GM19238 (cell line): ENCODE measurements around the gene GUCY2C.

Experiments
- DNase-seq: peaks from one replicate; pipeline ENCODE4 v3.0.0; 2011; ENCODE audit warnings: low spot score; ENCODE audit not compliant: insufficient read length

Gene GUCY2C

DNA sequence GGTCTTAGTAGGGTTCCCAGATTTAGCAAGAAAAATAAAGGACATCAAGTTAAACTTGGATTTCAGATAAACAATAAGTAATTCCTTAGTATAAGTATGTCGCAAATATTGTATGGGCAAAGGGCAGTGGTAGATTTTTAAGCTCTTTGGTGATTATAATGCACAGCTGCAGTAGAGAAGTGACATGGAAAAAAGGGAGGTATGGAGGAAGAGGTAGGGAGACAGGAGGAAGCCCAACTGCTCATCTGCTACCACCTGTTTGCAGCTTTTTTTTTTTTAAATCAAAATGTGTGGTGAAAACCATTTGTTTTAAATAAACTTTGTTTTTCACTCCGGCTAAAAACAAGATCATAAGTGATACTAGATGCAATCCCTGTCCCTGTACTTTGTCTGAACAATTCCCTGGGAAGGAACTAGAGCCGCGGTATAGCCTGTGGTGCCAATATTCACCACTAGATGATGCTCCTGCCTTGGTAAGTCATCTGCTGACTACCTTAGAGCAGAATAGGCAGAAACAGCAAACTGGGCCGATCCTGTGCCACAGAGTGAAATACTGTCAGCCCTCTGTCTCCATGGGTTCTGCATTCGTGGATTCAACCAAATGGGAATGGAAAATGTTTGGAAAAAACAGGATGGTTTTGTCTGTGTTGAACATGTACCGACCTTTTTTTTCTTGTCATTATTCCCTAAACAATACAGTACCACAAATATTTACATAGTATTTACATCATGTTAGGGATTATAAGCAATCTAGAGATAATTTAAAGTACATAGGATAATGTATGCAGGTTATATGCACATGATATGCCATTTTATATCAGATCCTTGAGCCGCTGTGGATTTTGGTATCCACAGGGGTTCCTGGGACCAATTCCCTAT lies 66.3 kb downstream of the GUCY2C start:
- DNase-seq: peak; percentile 27

- no peak for DNase-seq
These were observed 67.6 kb downstream of the GUCY2C start for GRCh38 chr12:14628771-14629170.

DNA sequence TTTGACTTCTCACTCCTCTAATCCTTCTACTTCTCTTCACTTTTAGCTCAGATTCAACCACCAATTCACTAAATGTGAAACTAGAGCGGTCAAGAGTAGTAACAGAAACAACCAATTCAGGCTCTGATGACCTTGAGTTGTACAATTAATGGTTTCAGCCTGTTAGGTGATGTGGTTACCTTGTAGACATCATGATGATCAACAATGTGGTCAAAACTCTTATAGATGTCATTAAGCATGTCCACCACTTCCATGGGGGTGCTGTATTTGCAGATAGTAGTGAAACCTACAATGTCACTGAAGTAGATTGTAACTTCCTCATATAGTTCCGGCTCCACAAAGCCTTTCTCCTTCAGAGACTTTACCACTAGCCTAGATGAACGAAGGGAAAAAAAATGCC lies 74.6 kb downstream of the GUCY2C start:
- DNase-seq: no peak

DNA sequence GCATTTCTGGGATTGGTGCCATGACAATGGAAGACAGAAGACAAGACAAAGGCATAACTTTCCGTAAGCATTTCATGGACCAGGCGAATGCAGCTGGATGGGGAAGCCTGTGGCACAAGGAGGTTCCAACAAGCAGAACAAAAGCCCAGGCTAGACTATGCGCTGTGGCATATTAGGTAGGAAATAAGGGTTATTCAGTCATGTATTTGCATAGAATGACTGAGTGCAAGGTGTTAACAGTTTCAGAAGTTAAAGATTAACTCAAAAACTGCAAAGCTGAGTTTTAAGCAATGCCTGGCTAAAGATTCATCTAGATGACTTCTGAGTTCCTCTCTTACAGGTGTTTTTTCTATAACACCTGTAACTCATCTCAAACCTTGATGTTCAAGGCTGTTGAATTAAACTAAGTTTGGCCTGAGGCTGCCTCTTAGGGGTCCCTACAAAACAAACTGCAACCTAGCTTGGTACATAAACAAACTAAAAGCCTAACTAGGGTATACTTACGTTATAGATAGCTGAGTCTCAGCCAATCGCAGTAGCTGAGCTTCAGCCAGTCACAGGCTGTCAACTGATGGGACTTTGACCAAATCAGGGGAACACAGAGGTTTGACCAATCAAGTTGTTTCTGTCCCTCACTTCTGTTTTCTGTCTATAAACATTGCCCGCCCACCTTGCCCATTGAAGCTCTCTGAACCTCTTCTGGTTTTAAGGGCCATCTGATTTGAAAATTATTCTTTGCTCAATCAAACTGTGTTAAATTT lies 76.5 kb downstream of the GUCY2C start:
- DNase-seq: no peak

- no peak for DNase-seq
These were observed 77.4 kb downstream of the GUCY2C start for GRCh38 chr12:14618983-14619382.

DNA sequence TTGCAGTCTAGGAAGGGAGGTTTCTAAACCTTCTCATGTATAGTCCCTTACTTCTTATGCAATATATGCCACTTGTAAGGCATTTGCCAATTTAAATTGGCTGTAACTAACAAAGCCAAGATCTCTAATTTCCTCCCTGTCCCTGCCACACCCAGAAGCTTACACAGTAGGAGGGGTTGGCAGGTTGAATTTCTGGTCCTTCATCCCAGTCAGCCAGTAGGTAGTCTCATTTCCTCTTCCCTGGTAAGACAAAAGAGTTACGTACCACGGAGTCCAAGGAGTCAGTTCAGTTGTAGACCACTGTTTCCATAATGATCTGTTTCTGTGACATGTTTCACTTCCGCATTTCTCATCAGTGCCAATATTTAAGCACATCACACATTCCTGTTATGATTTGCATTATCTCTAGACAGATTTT lies 81.7 kb downstream of the GUCY2C start:
- DNase-seq: no peak

DNA sequence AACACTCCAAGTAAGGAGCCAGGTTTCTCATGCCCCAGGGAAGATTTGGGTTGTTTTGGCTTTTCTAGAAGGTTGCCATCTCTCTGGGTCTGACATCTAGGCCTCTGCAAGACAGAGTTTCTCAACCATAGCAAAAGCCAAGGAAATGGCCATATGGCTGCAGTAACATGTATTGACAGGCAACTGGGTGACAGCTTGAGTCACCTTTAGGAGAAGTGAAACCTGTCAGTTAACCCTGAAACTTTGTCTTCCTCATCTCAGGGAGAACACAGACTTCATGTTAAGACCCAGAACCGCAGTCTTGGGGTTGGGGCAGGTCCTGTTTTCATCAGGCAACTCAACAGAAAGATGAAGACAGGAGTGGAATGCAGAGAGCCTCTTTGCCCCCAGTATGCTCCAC lies 82.7 kb downstream of the GUCY2C start:
- DNase-seq: peak; percentile 30

- no peak for DNase-seq
These were observed 83.4 kb downstream of the GUCY2C start for GRCh38 chr12:14612898-14613445.

DNA sequence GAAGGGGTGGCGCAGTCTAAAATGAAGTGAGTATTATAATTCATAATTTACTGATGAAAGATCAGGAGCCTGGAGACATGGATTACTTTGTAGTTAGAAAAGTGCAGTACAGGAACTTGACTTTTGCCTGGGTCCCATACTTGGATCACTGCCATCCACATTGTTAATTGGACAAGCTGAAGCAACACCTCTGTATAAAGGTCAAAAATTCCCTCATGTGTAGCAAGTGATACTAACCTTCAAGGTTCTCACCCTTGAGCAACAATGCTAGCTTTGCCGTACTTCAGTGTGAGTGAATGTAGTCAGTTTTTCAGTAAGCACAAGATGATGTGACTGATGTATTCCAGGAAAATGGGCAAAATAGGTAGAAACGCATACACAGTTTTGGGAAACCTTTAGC lies 84.1 kb downstream of the GUCY2C start:
- DNase-seq: no peak

DNA sequence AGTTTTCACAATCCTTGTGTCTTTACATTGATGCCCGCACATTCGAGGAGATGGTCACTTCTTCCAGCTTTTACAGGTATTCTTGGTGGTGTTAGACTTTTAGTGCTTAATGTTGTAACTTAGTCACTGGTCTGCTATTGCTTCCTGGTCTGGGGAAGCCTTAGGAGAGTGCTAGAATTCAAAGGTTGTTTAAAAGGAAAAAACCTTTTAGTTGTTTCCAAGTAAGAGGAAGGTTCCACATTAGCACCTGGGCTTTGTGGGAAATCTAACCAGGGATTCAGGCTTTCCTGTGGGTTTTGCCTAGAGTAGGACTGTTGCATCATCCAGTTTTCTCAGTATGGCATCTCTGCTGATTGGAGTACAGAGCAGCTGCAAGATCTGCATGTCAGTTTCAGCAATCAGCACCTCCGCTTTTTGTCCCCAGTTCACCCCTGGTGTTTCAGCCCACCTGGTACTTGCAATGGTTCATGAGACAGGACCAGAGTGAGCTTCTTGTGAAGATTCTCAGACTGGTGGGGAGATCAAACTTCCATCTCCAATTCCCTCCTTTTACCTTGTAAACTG lies 84.7 kb downstream of the GUCY2C start:
- DNase-seq: no peak

- DNase-seq: no peak
These were observed 88.8 kb downstream of the GUCY2C start for GRCh38 chr12:14607568-14607967.

DNA sequence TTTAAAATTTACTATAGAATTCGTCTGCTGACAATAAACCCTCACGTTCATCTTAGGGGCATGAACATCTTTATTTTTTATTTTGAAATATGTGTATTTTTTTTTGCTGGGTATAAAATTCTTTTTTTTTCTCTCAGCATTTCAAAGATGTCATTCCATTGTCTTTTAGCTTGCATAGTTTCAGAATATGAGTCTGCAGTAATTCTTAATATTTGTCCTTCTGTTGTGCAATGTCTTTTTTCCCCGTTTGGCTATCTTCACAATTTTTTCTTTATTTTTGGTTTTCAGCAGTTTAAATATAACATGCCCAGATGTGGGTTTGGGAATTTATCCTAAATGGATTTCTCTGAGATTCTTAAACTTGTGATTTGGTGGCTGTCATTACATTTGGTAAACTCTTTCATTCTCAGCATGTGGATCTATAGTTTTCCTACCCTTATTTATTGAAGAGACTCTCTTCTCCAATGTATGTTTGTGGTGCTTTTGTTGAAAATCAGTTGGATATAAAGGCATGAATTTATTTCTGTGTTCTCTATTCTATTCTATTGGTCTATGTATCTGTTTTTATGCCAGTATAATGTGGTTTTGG lies 90.9 kb downstream of the GUCY2C start:
- no peak for DNase-seq

GRCh38 chr12:14601692-14602478 lies 94.5 kb downstream of the GUCY2C start:
- DNase-seq: no peak

DNA sequence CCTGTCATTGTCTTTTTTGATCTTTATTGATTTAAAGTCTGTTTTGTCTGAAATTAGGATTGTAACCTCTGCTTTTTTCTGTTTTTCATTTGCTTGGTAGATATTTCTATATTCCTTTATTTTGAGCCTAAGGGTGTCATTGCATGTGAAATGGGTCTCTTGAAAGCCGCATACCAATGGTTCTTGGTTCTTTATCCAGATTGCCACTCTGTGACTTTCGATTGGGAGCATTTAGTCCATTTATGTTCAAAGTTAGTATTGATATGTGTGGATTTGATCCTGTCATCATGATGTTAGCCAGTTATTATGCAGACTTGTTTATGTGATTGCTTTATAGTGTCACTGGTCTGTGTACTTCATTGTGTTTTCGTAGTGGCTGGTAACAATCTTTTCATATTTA lies 98.9 kb downstream of the GUCY2C start:
- no peak for DNase-seq

DNA sequence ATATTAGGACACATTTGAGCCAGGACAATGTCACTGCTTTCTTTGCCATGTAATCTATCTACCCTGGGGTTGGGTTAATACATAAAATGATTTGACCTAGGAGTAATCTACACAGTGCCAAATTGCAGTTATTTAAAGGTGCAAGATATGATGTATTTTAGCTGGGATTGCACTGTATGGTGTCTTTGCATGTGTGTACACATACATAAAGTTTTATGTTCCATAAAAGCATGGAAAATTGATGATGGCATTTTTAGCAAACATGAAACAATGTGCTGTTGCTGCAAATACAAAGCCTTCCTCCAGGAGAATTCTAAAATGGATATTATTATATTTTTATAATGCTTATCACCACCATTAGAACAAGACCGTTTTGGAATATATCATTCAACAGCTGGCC lies 104.7 kb downstream of the GUCY2C start:
- DNase-seq: no peak

- no peak for DNase-seq
These were observed 107.0 kb downstream of the GUCY2C start for GRCh38 chr12:14589169-14590004.

GRCh38 chr12:14588571-14588970 lies 107.8 kb downstream of the GUCY2C start:
- DNase-seq: no peak

GRCh38 chr12:14578646-14579045 lies 117.8 kb downstream of the GUCY2C start:
- DNase-seq: no peak

GRCh38 chr12:14577344-14577743 lies 119.1 kb downstream of the GUCY2C start:
- DNase-seq: no peak

DNA sequence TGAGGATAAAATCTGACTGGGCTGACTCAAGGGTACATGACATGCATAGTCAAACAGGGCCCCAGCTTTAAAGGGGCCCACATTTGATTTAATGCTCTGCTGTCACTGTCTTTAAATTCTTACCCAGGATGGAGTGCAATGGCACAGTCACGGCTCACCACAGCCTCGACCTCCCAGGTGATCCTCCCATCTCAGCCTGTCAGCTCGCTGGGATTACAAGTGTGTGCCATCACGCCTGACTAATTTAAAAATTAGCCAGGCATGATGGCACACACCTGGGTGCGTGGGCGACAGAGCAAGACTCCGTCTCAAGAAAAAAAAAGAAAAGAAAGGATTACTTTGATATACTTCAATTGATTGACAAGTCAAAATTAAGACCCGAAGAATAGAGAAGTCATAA lies 119.5 kb downstream of the GUCY2C start:
- DNase-seq: no peak
